Heart right ventricle (tissue), 16 donors: Measurements from ENCODE around the gene CRADD. TPM values are rescaled to one million over a fixed set of nuclear protein-coding genes. Genes with fewer than 3 reads are reported as not detected.
A peak's percentile ranks its signal among the peaks of the same experiment; 100 is the strongest.
"Not testable (repeated sequence)": the region's sequence is repeated elsewhere in the genome, so short reads cannot be mapped to it uniquely, and the experiment has no call there.

Experiments used
- ATAC-seq, 8 donors: fragments of 200-7000 bp; cut with Tn5 transposase; one replicate each; pipeline ENCODE4 v1.9.1; 2020; ENCODE audit warnings: mild to moderate bottlenecking in 8 of 8, moderate library complexity in 8 of 8, moderate number of reproducible peaks in 1 of 8
- DNase-seq, 2 donors: peaks; one replicate each; pipeline ENCODE4 v3.0.0-alpha.2; 2020
- H3K27ac ChIP-seq, 10 donors: fragments of 200-600 bp; sonication (generic) in 2 of 10; one replicate each; pipeline versions ENCODE4 v1.5.0 to v1.8.0; 2020 to 2022; ENCODE audit warnings: mild to moderate bottlenecking in 3 of 10
- H3K27me3 ChIP-seq, 7 donors: fragments of 200-600 bp; one replicate each; pipeline ENCODE4 v1.8.0; 2021 to 2022; ENCODE audit warnings: mild to moderate bottlenecking in 2 of 7
- H3K36me3 ChIP-seq, 9 donors: fragments of 200-600 bp; sonication (generic) in 1 of 9; one replicate each; pipeline versions ENCODE4 v1.5.0 to v1.8.0; 2020 to 2022; ENCODE audit warnings: mild to moderate bottlenecking in 2 of 9
- H3K4me1 ChIP-seq, 9 donors: fragments of 200-600 bp; sonication (generic) in 1 of 9; one replicate each; pipeline versions ENCODE4 v1.5.0 to v1.8.0; 2020 to 2022; ENCODE audit warnings: mild to moderate bottlenecking in 4 of 9
- H3K4me3 ChIP-seq, 10 donors: fragments of 200-600 bp; sonication (generic) in 2 of 10; one replicate each; pipeline versions ENCODE4 v1.5.0 to v1.8.0; 2020 to 2022; ENCODE audit warnings: mild to moderate bottlenecking in 7 of 10, moderate library complexity in 2 of 10
- H3K9me3 ChIP-seq, 11 donors: fragments of 200-600 bp in 10 of 11; sonication (generic) in 2 of 11; one replicate each; pipeline versions ENCODE4 v1.5.0 to v1.8.0; 2013 to 2022; ENCODE audit warnings: mild to moderate bottlenecking in 2 of 11, control low read depth in 1 of 11, moderate library complexity in 1 of 11
- CTCF ChIP-seq, 9 donors: fragments of 200-600 bp; sonication (generic) in 2 of 9; IDR thresholded peaks; one replicate each; pipeline versions ENCODE4 v1.5.0 to v1.8.0; 2021 to 2022; ENCODE audit warnings: antibody characterized with exemption in 9 of 9, mild to moderate bottlenecking in 5 of 9, moderate library complexity in 1 of 9
- WGBS, 2 donors: extraction: QIAGEN DNeasy Blood & Tissue Kit; methylation state at CpG; one replicate each; pipeline ENCODE4 v1.1.7; 2013; ENCODE audit warnings: inconsistent platforms in 1 of 2; 5-methylcytosine and 5-hydroxymethylcytosine counted together
- intact Hi-C, 10 donors: fragments of 100-400 bp; cut with DNase I; formaldehyde crosslinking; loops; one replicate each; pipeline versions ENCODE4 v1.11.1 to v1.14.2; 2022
- polyA plus RNA-seq, 2 donors: library from polyadenylated mRNA; stranded (reverse); fragments of 200-250 nt; gene quantifications; one replicate each; pipeline ENCODE4 v1.2.3, GENCODE V29; 2013
- total RNA-seq, 10 donors: library from RNA; stranded (reverse); fragmentation: NEBNext Ultra II Directional in 3 of 10; extraction: Animal tissue kit (Norgen Biotek cat#: 25700) in 3 of 10; gene quantifications; one replicate each; pipeline versions ENCODE4 v1.2.1 to v1.2.4, GENCODE V29; 2021 to 2023
- donor health status: Arrhythmogenic right ventricular cardiomyopathy.
- donor health status: ischemic (EF 13 %, LVEDD 7.1; RV severe dilation, severe dysfunction).
- donor health status: healthy with polysubstance abuse.
- donor health status: DM: no; HTN: yes; CAD: no.
- donor health status: DM: no; HTN: no; CAD: no.
- donor health status: ischemic (EF 25% LVEDD 6.9; RV normal size, moderate dysfunction).
- donor health status: ischemic (EF 25% LVEDD 5.7; RV mildly dilated, moderate dysfunction).
- donor health status: healthy.
- donor health status: DM: yes; HTN: yes; CAD: no.
- donor health status: Ischemic cardiomyopathy.
- donor health status: ischemic (EF 35%, LVEDD 5.7; RV mildly dilated, moderate dysfunction).
- donor health status: nonischemic (EF 11% LVEDD 7.7; RV severe dilation, severe dysfunction).
- donor health status: DM: yes; HTN: yes; CAD: no.
- donor health status: PGD.
- donor health status: ischemic (EF 29% LVEDD 5.4; RV normal size, mild dysfunction).
- donor health status: nonischemic (EF 23%, LVEDD 6.1; RV moderate dilation, normal function).

The CRADD gene
- total and polyA plus RNA-seq, 12 donors: 5.0 to 80.1 (median 51.4) TPM

DNA sequence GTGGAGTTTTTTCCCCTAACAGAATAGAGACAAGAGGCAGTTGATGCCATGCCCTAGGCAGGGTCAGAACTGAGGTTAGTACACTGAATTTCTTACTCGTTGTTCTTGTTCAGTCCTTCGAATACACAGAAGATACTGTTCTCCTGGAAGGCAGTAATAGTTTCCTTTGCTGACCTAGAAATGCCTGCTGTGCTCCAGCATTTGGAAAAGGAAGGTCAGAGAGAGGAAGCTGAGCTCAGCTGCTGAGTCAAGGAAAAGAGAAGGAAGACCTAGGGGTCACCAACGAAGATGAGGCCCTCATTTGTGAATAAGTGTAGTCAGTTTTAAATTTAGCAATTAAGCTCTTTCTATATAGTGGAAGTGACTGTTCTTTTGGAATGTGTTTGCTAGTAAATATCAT, 100.1 kb downstream of the CRADD start:
- peak; percentile 62 to 85 (median 78) for ATAC-seq

DNA sequence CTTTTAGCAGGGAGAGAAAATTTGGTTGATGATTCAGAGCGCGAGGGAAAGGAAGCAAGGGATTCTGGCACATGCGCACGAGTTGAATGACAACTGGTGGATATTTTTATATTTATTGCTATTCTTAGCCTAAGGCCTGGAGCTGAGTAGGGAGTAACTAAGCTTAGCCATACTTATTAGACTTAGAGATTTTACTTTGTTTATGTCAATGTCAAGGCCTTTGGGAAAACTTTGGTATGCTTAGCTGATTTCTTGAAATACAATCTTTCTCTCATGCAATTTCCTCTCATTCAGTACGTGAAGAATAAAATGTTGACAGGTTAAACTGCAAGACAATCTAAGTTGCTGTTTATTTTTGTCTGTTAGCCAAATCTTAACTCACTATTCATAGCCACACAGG, 101.1 kb downstream of the CRADD start:
- ATAC-seq (peak; percentile 78 to 96 (median 92)), DNase-seq (peak in 1 of 2 donors; percentile 82)
- H3K27me3 ChIP-seq: no peaks in the 10 kb centered on the region
- H3K27ac ChIP-seq: peak overlapping the region; percentile 72 to 93 (median 87)
- no peaks in the 10 kb centered on the region for H3K36me3 ChIP-seq
- peaks cover 16 to 62% (median 50%) of the 10 kb centered on the region in 9 donors for H3K4me1 ChIP-seq
- no peaks in the 10 kb centered on the region for H3K9me3 ChIP-seq
- intact Hi-C loops: loop anchor here in 5 of 10 donors (2.0 to 10.0 kb wide), 6 partner anchors 34 to 299 kb away; no protein-coding TSS in a partner anchor
- peak overlapping the region in 3 of 10 donors; percentile 3 to 18 (median 10) for H3K4me3 ChIP-seq
- TF ChIP-seq CTCF (IDR thresholded peaks at IDR 0.05): no peak
- 3 to 5% methylated on average over 5 of the region's 5 CpGs for WGBS, 2 donors

More for the DNA sequence above, 100.1 kb downstream of the CRADD start:
- 6 to 23% methylated on average over 3 of the region's 3 CpGs for WGBS, 2 donors
- peak overlapping the region; percentile 72 to 93 (median 87) for H3K27ac ChIP-seq
- peak in 1 of 2 donors; percentile 44 for DNase-seq
- no peaks in the 10 kb centered on the region for H3K9me3 ChIP-seq
- no peak for TF ChIP-seq CTCF (IDR thresholded peaks at IDR 0.05)
- no peaks in the 10 kb centered on the region for H3K27me3 ChIP-seq
- H3K4me3 ChIP-seq: no peak overlapping the region
- H3K36me3 ChIP-seq: no peaks in the 10 kb centered on the region
- intact Hi-C loops: loop anchor here in 5 of 10 donors (5.0 to 10.0 kb wide), 5 partner anchors 35 to 300 kb away; no protein-coding TSS in a partner anchor
- peaks cover 16 to 60% (median 52%) of the 10 kb centered on the region in 9 donors for H3K4me1 ChIP-seq

DNA sequence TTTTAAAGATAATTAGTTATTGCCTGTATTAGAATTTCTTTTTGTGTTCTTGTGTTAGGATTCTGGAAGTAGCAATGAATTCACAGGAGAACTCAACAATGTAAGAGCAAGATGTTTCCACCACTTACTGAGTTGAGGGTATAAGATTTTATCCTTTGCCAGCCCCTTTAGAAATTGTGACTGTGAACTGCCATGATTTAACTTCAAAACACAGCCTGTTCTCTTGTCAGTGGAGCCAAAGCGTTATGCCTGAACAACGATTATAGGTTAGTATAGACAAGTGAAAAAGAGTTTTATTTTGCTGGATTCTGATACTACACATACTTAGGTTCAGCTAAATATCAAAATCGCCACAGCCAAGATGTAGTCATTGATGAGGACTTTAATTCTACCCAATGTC, 101.6 kb downstream of the CRADD start:
- 67 to 72% methylated on average over 3 of the region's 3 CpGs for WGBS, 2 donors
- intact Hi-C loops: loop anchor here in 5 of 10 donors (2.0 to 10.0 kb wide), 6 partner anchors 34 to 299 kb away; no protein-coding TSS in a partner anchor

DNA sequence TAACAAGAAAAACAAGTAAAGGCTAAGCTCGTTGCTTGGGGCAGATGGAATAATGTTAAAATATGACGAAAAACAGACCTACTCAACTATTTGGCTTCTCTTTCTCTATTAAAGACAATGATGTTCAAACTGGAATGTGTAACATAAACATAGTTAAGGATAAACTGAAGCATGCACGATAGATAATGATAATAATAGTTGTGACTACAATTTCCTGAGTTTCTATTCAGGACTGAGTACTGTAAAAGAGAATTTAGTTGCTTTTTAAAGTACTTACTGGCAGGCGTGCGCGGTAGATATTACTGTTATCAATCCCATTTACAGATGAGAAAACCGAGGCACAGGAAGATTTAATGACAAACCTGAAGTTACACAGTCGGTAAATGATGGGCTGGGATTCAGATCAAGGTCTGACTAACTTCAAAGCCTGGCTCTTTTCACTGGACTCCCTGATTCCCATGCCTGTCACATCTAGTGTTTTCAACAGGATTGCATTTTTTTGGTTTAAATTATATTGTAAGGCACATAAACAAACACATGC, 103.0 kb downstream of the CRADD start:
- no peaks in the 10 kb centered on the region for H3K27me3 ChIP-seq
- H3K9me3 ChIP-seq: no peaks in the 10 kb centered on the region
- H3K4me1 ChIP-seq: peaks cover 25 to 81% (median 66%) of the 10 kb centered on the region in 9 donors
- intact Hi-C loops: no loop called here
- no peaks in the 10 kb centered on the region for H3K36me3 ChIP-seq
- H3K27ac ChIP-seq: peak overlapping the region in 8 of 10 donors; percentile 79 to 93 (median 90)
- DNase-seq (no peak), ATAC-seq (no peak)
- 60 to 67% methylated on average over 8 of the region's 8 CpGs for WGBS, 2 donors
- no peak for TF ChIP-seq CTCF (IDR thresholded peaks at IDR 0.05)
- no peak overlapping the region for H3K4me3 ChIP-seq

More for the DNA sequence above, 101.6 kb downstream of the CRADD start:
- peak overlapping the region in 3 of 10 donors; percentile 3 to 18 (median 10) for H3K4me3 ChIP-seq
- DNase-seq (no peak), ATAC-seq (no peak)
- H3K27ac ChIP-seq: peak overlapping the region; percentile 72 to 93 (median 87)
- no peaks in the 10 kb centered on the region for H3K27me3 ChIP-seq
- no peak for TF ChIP-seq CTCF (IDR thresholded peaks at IDR 0.05)
- peaks cover 19 to 67% (median 54%) of the 10 kb centered on the region in 9 donors for H3K4me1 ChIP-seq
- H3K9me3 ChIP-seq: no peaks in the 10 kb centered on the region
- no peaks in the 10 kb centered on the region for H3K36me3 ChIP-seq

- H3K9me3 ChIP-seq, ATAC-seq, intact Hi-C loops, H3K36me3 ChIP-seq, H3K27me3 ChIP-seq, H3K4me3 ChIP-seq, DNase-seq: not testable (repeated sequence)
- peak overlapping the region in 5 of 10 donors; percentile 39 to 93 (median 90) for H3K27ac ChIP-seq
- 77 to 87% methylated on average over 4 of the region's 4 CpGs for WGBS, 2 donors
- peaks cover 28 to 84% (median 73%) of the 10 kb centered on the region in 9 donors for H3K4me1 ChIP-seq
Observed at GRCh38 chr12:93780886-93781285, 103.7 kb downstream of the CRADD start.

DNA sequence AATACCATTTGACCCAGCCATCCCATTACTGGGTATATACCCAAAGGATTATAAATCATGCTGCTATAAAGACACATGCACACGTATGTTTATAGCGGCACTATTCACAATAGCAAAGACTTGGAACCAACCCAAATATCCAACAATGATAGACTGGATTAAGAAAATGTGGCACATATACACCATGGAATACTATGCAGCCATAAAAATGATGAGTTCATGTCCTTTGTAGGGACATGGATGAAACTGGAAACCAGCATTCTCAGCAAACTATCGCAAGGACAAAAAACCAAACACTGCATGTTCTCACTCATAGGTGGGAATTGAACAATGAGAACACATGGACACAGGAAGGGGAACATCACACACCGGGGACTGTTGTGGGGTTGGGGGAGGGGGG, 104.8 kb downstream of the CRADD start:
- H3K4me1 ChIP-seq: peaks cover 25 to 85% (median 73%) of the 10 kb centered on the region in 9 donors
- H3K4me3 ChIP-seq, H3K27ac ChIP-seq, intact Hi-C loops, H3K36me3 ChIP-seq, ATAC-seq, H3K27me3 ChIP-seq, H3K9me3 ChIP-seq, DNase-seq: not testable (repeated sequence)
- WGBS, 2 donors: 92 to 100% methylated on average over 1 to 4 of the region's 4 CpGs
